ENCODE results near the gene HBEGF. TPM values are rescaled to one million over a fixed set of nuclear protein-coding genes. Genes with fewer than 3 reads are reported as not detected.
"Not testable (repeated sequence)": the region's sequence is repeated elsewhere in the genome, so short reads cannot be mapped to it uniquely, and the experiment has no call there.

Gene HBEGF
- total RNA-seq, 1 donor from 2014 or later: 62.1 TPM

GRCh38 chr5:140360681-140361479 lies 14.5 kb upstream of the HBEGF start:
- ATAC-seq: no peak

GRCh38 chr5:140360101-140360500 lies 13.7 kb upstream of the HBEGF start, which contains the start of gene SLC4A9:
Gene SLC4A9, plus strand, starts transcription at chr5:140360194. Its CDS starts 43 bp downstream, at chr5:140360237.
- ATAC-seq: no peak

GRCh38 chr5:140358738-140359310 lies 12.4 kb upstream of the HBEGF start:
- ATAC-seq: no peak

GRCh38 chr5:140357726-140358093 lies 11.3 kb upstream of the HBEGF start:
- ATAC-seq: peak; percentile 93

GRCh38 chr5:140356853-140357725 lies 10.7 kb upstream of the HBEGF start:
- peak; percentile 5 for ATAC-seq

GRCh38 chr5:140355546-140355945 lies 9.1 kb upstream of the HBEGF start:
- no peak for ATAC-seq

- no peak for ATAC-seq
Measured at GRCh38 chr5:140351609-140352334, 5.4 kb upstream of the HBEGF start.

GRCh38 chr5:140349244-140349643 lies 2.8 kb upstream of the HBEGF start:
- ATAC-seq: peak; percentile 47

GRCh38 chr5:140348104-140348503 lies 1.7 kb upstream of the HBEGF start:
- ATAC-seq: peak; percentile 86

GRCh38 chr5:140347360-140347759 lies 957 bp upstream of the HBEGF start:
- no peak for ATAC-seq

GRCh38 chr5:140345919-140346347 lies 470 bp downstream of the HBEGF start:
- ATAC-seq: no peak

GRCh38 chr5:140344683-140345423 lies 1.6 kb downstream of the HBEGF start:
- ATAC-seq: peak; percentile 31

GRCh38 chr5:140343849-140344248 lies 2.6 kb downstream of the HBEGF start:
- not testable (repeated sequence) for ATAC-seq

- no peak for ATAC-seq
Measured at GRCh38 chr5:140342896-140343295, 3.5 kb downstream of the HBEGF start.

GRCh38 chr5:140342287-140342686 lies 4.1 kb downstream of the HBEGF start:
- ATAC-seq: no peak

GRCh38 chr5:140341591-140341990 lies 4.8 kb downstream of the HBEGF start:
- no peak for ATAC-seq

GRCh38 chr5:140340605-140341121 lies 5.7 kb downstream of the HBEGF start:
- no peak for ATAC-seq

GRCh38 chr5:140339636-140340035 lies 6.8 kb downstream of the HBEGF start:
- ATAC-seq: no peak

- ATAC-seq: no peak
Measured at GRCh38 chr5:140338908-140339307, 7.5 kb downstream of the HBEGF start.

GRCh38 chr5:140338336-140338735 lies 8.1 kb downstream of the HBEGF start:
- ATAC-seq: no peak

GRCh38 chr5:140337880-140338279 lies 8.5 kb downstream of the HBEGF start:
- ATAC-seq: peak; percentile 30
